Osteoblast (primary cell): Measurements from ENCODE around the gene PURB. TPM values are rescaled to one million over a fixed set of nuclear protein-coding genes. Genes with fewer than 3 reads are reported as not detected.
A peak's percentile ranks its signal among the peaks of the same experiment; 100 is the strongest.

Source experiments
- DNase-seq: peaks from one replicate; pipeline ENCODE4 v3.0.0; 2011; ENCODE audit warnings: low spot score, mixed read lengths; ENCODE audit not compliant: insufficient read length; ENCODE audit errors: missing footprints
- H2AFZ ChIP-seq: 2 replicates; pipeline ENCODE4 v1.6.0; 2011; ENCODE audit warnings: mild to moderate bottlenecking, low read length
- H3K27ac ChIP-seq: 2 replicates; pipeline ENCODE4 v1.5.1; 2011; ENCODE audit warnings: mild to moderate bottlenecking, low read depth, low read length, moderate library complexity
- H3K27me3 ChIP-seq: 2 replicates; pipeline ENCODE4 v1.6.0; 2012; ENCODE audit warnings: mild to moderate bottlenecking, control low read depth, inconsistent platforms, low read length, moderate library complexity; ENCODE audit not compliant: insufficient read depth
- H3K36me3 ChIP-seq: 2 replicates; pipeline ENCODE4 v1.5.1; 2011; ENCODE audit warnings: mild to moderate bottlenecking, low read length, control low read depth, moderate library complexity; ENCODE audit not compliant: insufficient read depth
- H3K4me1 ChIP-seq: 2 replicates; pipeline ENCODE4 v1.5.1; 2011; ENCODE audit warnings: mild to moderate bottlenecking, low read length, control low read depth, moderate library complexity; ENCODE audit not compliant: insufficient read depth
- H3K4me2 ChIP-seq: 2 replicates; pipeline ENCODE4 v1.6.0; 2011; ENCODE audit warnings: mild to moderate bottlenecking, low read length; ENCODE audit not compliant: insufficient read depth
- H3K4me3 ChIP-seq: fragments of 200-600 bp; sonication (generic); 3 replicates; pipeline ENCODE4 v1.5.1; 2012; ENCODE audit warnings: mild to moderate bottlenecking, low read length, inconsistent platforms; ENCODE audit not compliant: insufficient read depth
- H3K79me2 ChIP-seq: 2 replicates; pipeline ENCODE4 v1.6.0; 2012; ENCODE audit warnings: mild to moderate bottlenecking, low read length, control low read depth, inconsistent platforms; ENCODE audit not compliant: insufficient read depth
- H3K9me3 ChIP-seq: 2 replicates; pipeline ENCODE4 v1.5.1; 2011; ENCODE audit warnings: low read depth, low read length, control low read depth
- H4K20me1 ChIP-seq: 2 replicates; pipeline ENCODE4 v1.6.0; 2012; ENCODE audit warnings: mild to moderate bottlenecking, low read length, control low read depth; ENCODE audit not compliant: insufficient read depth
- CTCF ChIP-seq: IDR thresholded peaks from 2 replicates; pipeline ENCODE4 v1.5.1; 2011; ENCODE audit warnings: mild to moderate bottlenecking, low read depth, low read length, moderate library complexity; ENCODE audit errors: extremely low read depth
- total RNA-seq: library from RNA; depleted of rRNA; stranded (reverse); fragments of >200 nt; gene quantifications from 2 replicates; pipeline ENCODE4 v1.2.3, GENCODE V29; 2012

PURB gene
- total RNA-seq, 1 donor = 22.8 TPM

DNA sequence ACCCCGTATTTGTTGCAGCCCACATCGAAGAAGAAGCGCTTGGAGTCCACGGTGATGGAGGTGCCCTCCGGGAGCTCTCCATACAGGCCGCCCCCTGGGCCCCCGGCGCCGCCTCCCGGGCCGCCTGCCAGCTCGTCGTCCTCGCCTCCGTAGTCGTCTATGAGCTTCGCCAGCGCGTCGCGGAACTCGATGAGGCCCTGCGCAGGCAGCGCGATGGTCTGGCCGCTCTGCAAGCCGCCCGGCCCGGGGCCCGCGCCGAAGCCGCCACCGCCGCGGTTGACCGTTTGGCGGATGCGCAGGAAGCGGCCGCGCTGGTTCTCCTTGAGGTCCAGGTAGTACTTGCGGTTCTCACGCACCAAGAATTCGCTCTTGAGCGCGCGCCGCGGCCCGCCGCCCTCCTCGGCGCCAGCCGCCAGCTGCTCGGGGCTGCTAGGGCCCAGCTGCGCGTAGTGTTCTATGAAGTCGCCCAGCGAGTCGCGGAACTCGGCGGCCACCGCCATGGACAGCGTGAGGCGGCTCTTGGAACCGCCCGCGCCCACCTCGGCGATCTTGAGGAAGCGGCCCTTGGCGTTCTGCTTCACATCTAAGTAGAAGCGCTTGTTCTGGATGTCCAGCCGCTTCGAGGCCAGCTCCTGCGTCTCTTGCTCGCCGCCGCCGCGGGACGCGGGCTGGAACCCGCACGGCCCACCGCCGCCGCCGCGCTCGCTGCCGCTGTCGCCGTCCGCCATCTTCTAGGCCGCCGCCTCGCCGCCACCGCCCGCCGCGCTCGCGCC is 523 bp downstream of the PURB start:
- peak overlapping the region; percentile 96 for H3K27ac ChIP-seq
- H3K4me3 ChIP-seq = peak overlapping the region; percentile 94
- peaks cover 20% of the 10 kb centered on the region for H3K36me3 ChIP-seq
- DNase-seq = peak; percentile 94
- no peaks in the 10 kb centered on the region for H3K27me3 ChIP-seq
- TF ChIP-seq CTCF = no peak
- peaks cover 38% of the 10 kb centered on the region for H4K20me1 ChIP-seq
- H2AFZ ChIP-seq = peak overlapping the region; percentile 50
- no peaks in the 10 kb centered on the region for H3K9me3 ChIP-seq
- H3K79me2 ChIP-seq = peaks cover 73% of the 10 kb centered on the region
- H3K4me1 ChIP-seq = peaks cover 44% of the 10 kb centered on the region
- H3K4me2 ChIP-seq = peak overlapping the region; percentile 92

- Histone ChIP-seq H3K4me1 (peaks cover 46% of the 10 kb centered on the region), H3K36me3 (peaks cover 23% of the 10 kb centered on the region), H3K27me3 (no peaks in the 10 kb centered on the region), H4K20me1 (peaks cover 43% of the 10 kb centered on the region), H3K4me2 (peak overlapping the region; percentile 92), H3K9me3 (no peaks in the 10 kb centered on the region), H2AFZ (peak overlapping the region; percentile 31), H3K27ac (peak overlapping the region; percentile 96), H3K4me3 (peak overlapping the region; percentile 94), H3K79me2 (peaks cover 73% of the 10 kb centered on the region)
- no peak for TF ChIP-seq CTCF
- no peak for DNase-seq
These were observed 1.2 kb downstream of the PURB start for GRCh38 chr7:44883961-44884620.

- peak overlapping the region; percentile 96 for H3K27ac ChIP-seq
- H3K4me2 ChIP-seq = peak overlapping the region; percentile 92
- peak overlapping the region; percentile 94 for H3K4me3 ChIP-seq
- no peak for DNase-seq
- no peaks in the 10 kb centered on the region for H3K27me3 ChIP-seq
- no peak overlapping the region for H2AFZ ChIP-seq
- peaks cover 23% of the 10 kb centered on the region for H3K36me3 ChIP-seq
- TF ChIP-seq CTCF = no peak
- peaks cover 46% of the 10 kb centered on the region for H3K4me1 ChIP-seq
- no peaks in the 10 kb centered on the region for H3K9me3 ChIP-seq
- H4K20me1 ChIP-seq = peaks cover 55% of the 10 kb centered on the region
- H3K79me2 ChIP-seq = peaks cover 77% of the 10 kb centered on the region
These were observed 2.4 kb downstream of the PURB start for GRCh38 chr7:44882899-44883298.

DNA sequence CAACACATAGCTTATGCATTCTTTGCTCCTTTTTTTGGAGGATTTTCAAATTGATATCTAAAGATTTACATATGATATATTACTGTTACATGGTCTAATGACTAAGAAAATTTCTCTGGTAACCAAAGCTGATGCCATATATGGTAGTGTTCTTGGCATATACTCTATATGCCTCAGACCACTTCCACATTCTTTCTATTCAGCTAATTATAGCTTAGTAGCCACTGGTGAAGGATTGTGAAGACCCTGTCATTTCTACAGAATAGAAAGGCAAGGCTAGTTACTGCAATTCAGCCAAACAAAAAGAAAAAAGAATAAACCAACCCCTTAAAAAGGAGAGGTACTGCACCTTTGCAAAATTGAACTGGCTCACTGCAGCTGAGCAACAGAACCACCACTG is 3.7 kb downstream of the PURB start:
- H3K4me1 ChIP-seq = peaks cover 46% of the 10 kb centered on the region
- H3K4me2 ChIP-seq = peak overlapping the region; percentile 92
- H3K27ac ChIP-seq = peak overlapping the region; percentile 96
- no peak for DNase-seq
- H3K79me2 ChIP-seq = peaks cover 67% of the 10 kb centered on the region
- no peaks in the 10 kb centered on the region for H3K27me3 ChIP-seq
- H4K20me1 ChIP-seq = peaks cover 62% of the 10 kb centered on the region
- H3K9me3 ChIP-seq = no peaks in the 10 kb centered on the region
- H3K36me3 ChIP-seq = peaks cover 23% of the 10 kb centered on the region
- no peak for TF ChIP-seq CTCF
- peak overlapping the region; percentile 94 for H3K4me3 ChIP-seq
- no peak overlapping the region for H2AFZ ChIP-seq
